ENCODE measurements around the gene TRAF3IP3. TPM values are rescaled to one million over a fixed set of nuclear protein-coding genes. Genes with fewer than 3 reads are reported as not detected.

Gene TRAF3IP3
- total RNA-seq, 6 experiments from 2014 or later, result 0.24 TPM; not detected in 5

DNA sequence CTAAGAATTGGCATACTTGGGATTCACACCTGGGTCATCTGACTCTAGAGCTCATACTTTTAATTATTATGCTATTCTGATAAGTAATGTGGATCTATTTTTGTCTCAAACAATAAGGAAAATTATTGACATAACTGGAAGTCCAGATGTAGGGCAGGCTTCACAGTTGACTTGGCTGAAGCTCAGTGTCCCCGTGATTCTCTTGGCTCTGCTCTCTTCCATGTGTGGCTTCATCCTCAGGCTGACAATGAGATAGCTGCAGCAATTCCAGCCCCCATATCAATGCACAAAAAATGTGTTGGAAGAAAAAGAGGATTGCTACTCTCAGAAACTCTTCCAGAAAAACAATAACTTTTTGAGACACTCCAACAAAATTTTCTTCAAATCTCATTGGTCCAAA is 27.4 kb upstream of the TRAF3IP3 start:
- no peak for DNase-seq

DNA sequence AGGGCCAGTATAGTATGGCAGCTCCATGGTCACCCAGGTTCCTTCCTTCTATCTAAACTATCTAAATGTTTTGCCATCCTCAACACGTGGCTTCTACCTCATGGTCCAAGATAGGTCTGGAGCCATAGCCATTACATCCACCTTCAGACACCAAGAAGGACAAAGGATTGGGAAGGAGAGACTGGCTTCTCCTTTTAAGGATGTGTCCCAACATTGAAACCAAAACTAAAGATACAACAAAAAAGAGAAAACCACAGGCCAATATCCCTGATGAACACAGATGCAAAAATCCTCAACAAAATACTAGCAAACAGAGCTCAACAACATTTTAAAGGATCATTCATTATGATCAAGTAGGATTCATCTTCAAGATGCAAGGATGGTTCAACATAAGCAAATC is 26.4 kb upstream of the TRAF3IP3 start:
- peaks cover 10% of the 10 kb centered on the region for H3K27me3 Mint-ChIP-seq (ENCODE audit: insufficient read depth)
- peaks cover 16% of the 10 kb centered on the region for H3K4me1 Mint-ChIP-seq (ENCODE audit: low read depth)
- H3K27ac Mint-ChIP-seq, result no peak overlapping the region
- H3K4me3 Mint-ChIP-seq, result no peak overlapping the region
- TF ChIP-seq, protein P1, sequence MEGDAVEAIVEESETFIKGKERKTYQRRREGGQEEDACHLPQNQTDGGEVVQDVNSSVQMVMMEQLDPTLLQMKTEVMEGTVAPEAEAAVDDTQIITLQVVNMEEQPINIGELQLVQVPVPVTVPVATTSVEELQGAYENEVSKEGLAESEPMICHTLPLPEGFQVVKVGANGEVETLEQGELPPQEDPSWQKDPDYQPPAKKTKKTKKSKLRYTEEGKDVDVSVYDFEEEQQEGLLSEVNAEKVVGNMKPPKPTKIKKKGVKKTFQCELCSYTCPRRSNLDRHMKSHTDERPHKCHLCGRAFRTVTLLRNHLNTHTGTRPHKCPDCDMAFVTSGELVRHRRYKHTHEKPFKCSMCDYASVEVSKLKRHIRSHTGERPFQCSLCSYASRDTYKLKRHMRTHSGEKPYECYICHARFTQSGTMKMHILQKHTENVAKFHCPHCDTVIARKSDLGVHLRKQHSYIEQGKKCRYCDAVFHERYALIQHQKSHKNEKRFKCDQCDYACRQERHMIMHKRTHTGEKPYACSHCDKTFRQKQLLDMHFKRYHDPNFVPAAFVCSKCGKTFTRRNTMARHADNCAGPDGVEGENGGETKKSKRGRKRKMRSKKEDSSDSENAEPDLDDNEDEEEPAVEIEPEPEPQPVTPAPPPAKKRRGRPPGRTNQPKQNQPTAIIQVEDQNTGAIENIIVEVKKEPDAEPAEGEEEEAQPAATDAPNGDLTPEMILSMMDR (IDR thresholded peaks at IDR 0.05), result no peak
- no peak for DNase-seq
- H3K9me3 Mint-ChIP-seq, result no peaks in the 10 kb centered on the region
- no peaks in the 10 kb centered on the region for H3K36me3 Mint-ChIP-seq (ENCODE audit: low read depth)

More for the DNA sequence above, 27.4 kb upstream of the TRAF3IP3 start:
- Mint-ChIP-seq H3K4me1 (ENCODE audit: low read depth) (peaks cover 7% of the 10 kb centered on the region), H3K4me3 (no peak overlapping the region), H3K9me3 (no peaks in the 10 kb centered on the region), H3K27ac (no peak overlapping the region), H3K27me3 (ENCODE audit: insufficient read depth) (peaks cover 8% of the 10 kb centered on the region), H3K36me3 (ENCODE audit: low read depth) (no peaks in the 10 kb centered on the region)
- TF ChIP-seq, protein P1 (IDR thresholded peaks at IDR 0.05), result no peak

DNA sequence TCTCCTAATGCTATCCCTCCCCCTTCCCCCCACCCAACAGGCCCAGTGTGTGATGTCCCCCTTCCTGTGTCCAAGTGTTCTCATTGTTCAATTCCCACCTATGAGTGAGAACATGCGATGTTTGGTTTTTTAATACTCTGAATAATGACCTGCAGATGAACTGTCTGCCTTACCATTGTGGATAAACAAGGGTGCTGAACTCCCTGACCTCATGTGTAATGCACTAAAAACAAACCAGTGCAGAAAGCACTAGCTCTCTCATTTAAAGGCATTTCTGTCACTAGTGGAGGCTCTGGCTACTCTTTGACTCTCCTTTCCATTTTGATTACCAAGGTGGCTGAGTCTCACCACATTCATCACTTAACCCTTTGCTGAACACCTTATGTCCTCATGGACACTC is 23.1 kb upstream of the TRAF3IP3 start:
- Mint-ChIP-seq H3K27me3 (ENCODE audit: insufficient read depth) (peaks cover 8% of the 10 kb centered on the region), H3K9me3 (no peaks in the 10 kb centered on the region)

DNA sequence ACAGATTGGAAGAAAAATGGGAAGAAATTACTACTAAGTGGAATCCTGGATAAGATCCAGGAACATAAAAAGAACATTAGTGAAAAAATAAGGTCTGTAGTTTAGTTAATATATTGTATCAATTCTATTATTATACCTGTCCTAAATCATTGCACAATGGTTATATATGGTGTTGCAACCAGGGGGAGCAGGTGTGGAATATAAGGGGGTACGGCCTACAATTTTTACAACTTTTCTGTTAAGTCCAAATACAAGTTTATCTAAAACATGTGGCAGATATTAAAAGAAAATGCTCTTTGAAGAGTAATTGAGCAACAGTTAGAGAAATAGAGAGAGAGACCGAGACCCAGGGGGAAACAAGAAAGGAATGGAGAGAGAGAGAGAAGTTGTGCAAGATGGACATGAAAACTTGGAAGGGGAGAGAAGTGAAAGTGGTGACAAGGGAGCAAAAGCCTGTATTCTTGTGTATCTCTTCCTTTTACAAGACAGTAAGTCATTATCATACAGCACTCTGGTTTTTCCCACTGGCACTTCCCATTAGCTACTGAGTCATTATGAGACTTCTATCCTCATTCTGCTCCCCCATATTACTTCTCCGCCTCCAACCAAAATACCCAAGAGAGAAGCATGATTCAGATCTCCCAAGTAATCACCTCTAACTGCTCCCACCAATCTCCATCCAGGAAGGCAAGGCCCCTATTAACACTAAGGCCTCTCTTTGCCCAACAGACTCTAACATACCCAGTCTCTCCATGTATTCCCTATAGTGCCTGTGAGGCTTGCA is 22.3 kb upstream of the TRAF3IP3 start:
- peak overlapping the region; percentile 7; the same call in 1 of the 2 replicates for H3K4me3 Mint-ChIP-seq
- H3K36me3 Mint-ChIP-seq (ENCODE audit: low read depth), result no peaks in the 10 kb centered on the region
- H3K9me3 Mint-ChIP-seq, result no peaks in the 10 kb centered on the region
- peaks cover 16% of the 10 kb centered on the region for H3K4me1 Mint-ChIP-seq (ENCODE audit: low read depth)
- peaks cover 11% of the 10 kb centered on the region for H3K27me3 Mint-ChIP-seq (ENCODE audit: insufficient read depth)
- TF ChIP-seq, protein P1 (IDR thresholded peaks at IDR 0.05), result no peak
- peak; percentile 29 for DNase-seq
- H3K27ac Mint-ChIP-seq, result peak overlapping the region; percentile 14; the same call in 1 of the 2 replicates

More for the DNA sequence above, 23.1 kb upstream of the TRAF3IP3 start:
- TF ChIP-seq, protein P1 (IDR thresholded peaks at IDR 0.05), result no peak
- no peak overlapping the region for H3K4me3 Mint-ChIP-seq
- no peak for DNase-seq
- no peaks in the 10 kb centered on the region for H3K36me3 Mint-ChIP-seq (ENCODE audit: low read depth)
- peaks cover 16% of the 10 kb centered on the region for H3K4me1 Mint-ChIP-seq (ENCODE audit: low read depth)
- no peak overlapping the region for H3K27ac Mint-ChIP-seq

DNA sequence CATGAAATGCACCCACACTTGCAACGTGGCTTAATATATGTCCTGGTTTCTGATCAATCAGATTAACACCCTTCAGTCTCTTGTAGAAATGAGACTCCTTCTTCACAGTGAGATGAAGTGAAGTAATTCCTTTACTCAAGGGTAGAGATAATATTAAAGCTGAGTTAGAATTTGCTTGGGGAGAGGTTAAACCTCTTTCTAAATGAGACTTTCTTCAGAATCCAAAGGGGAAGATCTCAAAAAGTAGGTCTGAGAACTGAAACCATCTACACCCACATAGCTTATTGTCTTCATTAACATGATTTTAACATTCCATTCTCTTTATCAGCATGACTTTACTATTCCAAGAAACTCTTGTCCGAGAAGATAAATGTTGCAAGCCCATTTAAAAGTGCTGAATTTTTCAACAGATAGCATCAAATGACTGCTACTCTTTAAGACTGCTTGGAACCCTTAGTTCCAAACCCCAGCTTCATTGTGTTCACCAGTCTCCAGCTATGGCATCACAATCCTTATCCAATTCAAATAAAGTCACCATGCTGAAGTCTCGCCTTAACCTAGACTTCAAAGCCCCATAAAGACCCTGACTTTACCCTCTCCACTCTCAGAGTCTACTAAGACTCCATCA is 19.2 kb upstream of the TRAF3IP3 start:
- no peaks in the 10 kb centered on the region for H3K36me3 Mint-ChIP-seq (ENCODE audit: low read depth)
- DNase-seq, result no peak
- TF ChIP-seq, protein P1 (IDR thresholded peaks at IDR 0.05), result no peak
- no peak overlapping the region for H3K4me3 Mint-ChIP-seq
- no peak overlapping the region for H3K27ac Mint-ChIP-seq
- H3K4me1 Mint-ChIP-seq (ENCODE audit: low read depth), result peaks cover 17% of the 10 kb centered on the region
- peaks cover 27% of the 10 kb centered on the region for H3K27me3 Mint-ChIP-seq (ENCODE audit: insufficient read depth)
- no peaks in the 10 kb centered on the region for H3K9me3 Mint-ChIP-seq
